Right lobe of liver (tissue), 6 donors: ENCODE measurements around the gene CYREN. TPM values are rescaled to one million over a fixed set of nuclear protein-coding genes. Genes with fewer than 3 reads are reported as not detected.

Experiments
- ATAC-seq, 4 donors: fragments of 200-7000 bp; cut with Tn5 transposase; one replicate each; pipeline ENCODE4 v1.9.1; 2020; ENCODE audit warnings: mild to moderate bottlenecking in 4 of 4, moderate library complexity in 4 of 4
- DNase-seq, 3 donors: peaks; one replicate each; pipeline ENCODE4 v3.0.0-alpha.2; 2020
- H3K27ac ChIP-seq, 3 donors: fragments of 200-600 bp; one replicate each; pipeline ENCODE4 v1.8.0; 2022
- H3K27me3 ChIP-seq, 2 donors: fragments of 200-600 bp; one replicate each; pipeline ENCODE4 v1.8.0; 2022
- H3K36me3 ChIP-seq, 4 donors: fragments of 200-600 bp; sonication (generic) in 1 of 4; one replicate each; pipeline versions ENCODE4 v1.5.1 to v1.8.0; 2017 to 2022; ENCODE audit warnings: control low read depth in 1 of 4
- H3K4me1 ChIP-seq, 4 donors: fragments of 200-600 bp; sonication (generic) in 1 of 4; one replicate each; pipeline versions ENCODE4 v1.5.1 to v1.8.0; 2017 to 2022; ENCODE audit warnings: control low read depth in 1 of 4
- H3K4me3 ChIP-seq, 3 donors: fragments of 200-600 bp; one replicate each; pipeline ENCODE4 v1.8.0; 2022
- H3K9me3 ChIP-seq, 4 donors: fragments of 200-600 bp; sonication (generic) in 1 of 4; one replicate each; pipeline versions ENCODE4 v1.5.1 to v1.8.0; 2017 to 2022; ENCODE audit warnings: control low read depth in 1 of 4
- POLR2A ChIP-seq: fragments of 450-650 bp; IDR thresholded peaks from one replicate; pipeline ENCODE4 v1.6.1; 2017; ENCODE audit warnings: antibody characterized with exemption, mild to moderate bottlenecking
- WGBS: methylation state at CpG from one replicate; pipeline ENCODE4 v1.1.6; 2018; ENCODE audit warnings: low coverage, low lambda C conversion rate; ENCODE audit not compliant: insufficient coverage; ENCODE audit errors: missing lambda C conversion rate; 5-methylcytosine and 5-hydroxymethylcytosine counted together
- intact Hi-C, 2 donors: fragments of 100-400 bp; cut with DNase I; formaldehyde crosslinking; loops; one replicate each; pipeline versions ENCODE4 v1.11.2 to v1.14.1; 2022
- total RNA-seq, 6 experiments: library from RNA; depleted of rRNA in 2 of 6; stranded (reverse); fragments of >200 nt in 2 of 6; fragmentation: NEBNext Ultra II Directional in 3 of 6; extraction: Animal tissue kit (Norgen Biotek cat#: 25700) in 3 of 6; gene quantifications; one replicate each; pipeline versions ENCODE4 v1.1.0 to v1.2.4, GENCODE V29; 2016 to 2023
- TF ChIP-seq, protein P1 (sequence below), 4 donors: fragments of 200-600 bp in 3 of 4; fragments of 450-650 bp in 1 of 4; IDR thresholded peaks; one replicate each; pipeline versions ENCODE4 v1.5.1 to v1.8.0; 2016 to 2022; ENCODE audit warnings: antibody characterized with exemption in 4 of 4, mild to moderate bottlenecking in 2 of 4
- donor health status: DM: no; HTN: yes; CAD: no.
- donor health status: DM: no; HTN: no; CAD: no.
- donor health status: DM: no; HTN: no; CAD: no.
- donor health status: DM: no; HTN: yes; CAD: no.
- donor health status: DM: no; HTN: yes; CAD: no.

CYREN gene
- total RNA-seq, 6 experiments from 2014 or later, result 11.5 to 17.1 (median 15.0) TPM

DNA sequence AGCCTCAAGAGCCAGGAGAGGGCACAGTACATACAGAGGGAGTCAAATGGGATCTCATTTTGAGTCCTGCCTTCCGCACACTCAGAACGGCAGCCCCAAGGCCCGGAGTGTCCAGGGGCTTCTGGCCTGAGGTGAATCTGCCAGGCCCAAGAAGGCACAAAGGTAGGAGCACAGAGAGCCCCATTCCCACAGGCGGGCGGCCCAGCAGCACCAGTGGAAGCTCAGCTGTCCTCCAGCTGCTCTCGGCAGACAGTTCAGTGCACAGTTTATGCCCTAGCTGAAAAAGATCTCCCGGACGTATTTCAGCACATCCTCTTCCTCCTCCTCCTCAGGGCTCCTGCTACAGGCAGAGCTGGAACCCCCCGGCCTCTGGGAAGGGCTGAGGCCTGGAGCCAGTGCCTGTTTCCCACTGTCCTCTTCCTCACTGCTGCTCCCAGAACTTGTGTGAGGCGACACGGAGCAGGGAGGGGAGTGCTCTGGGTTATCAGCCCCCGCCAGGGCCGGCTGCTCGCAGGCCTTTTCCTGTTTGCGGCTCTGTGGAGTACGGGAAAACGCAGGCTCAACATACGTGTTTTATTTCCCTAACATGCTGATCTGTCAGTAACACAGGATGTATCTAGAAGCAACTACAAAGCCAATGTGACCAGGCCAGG is 4.0 kb downstream of the CYREN start:
- ATAC-seq (peak; percentile 1 to 50 (median 6)), DNase-seq (peak; percentile 64 to 76 (median 75))
- H3K4me1 ChIP-seq, result peaks cover 0 to 34% (median 9%) of the 10 kb centered on the region in 4 donors
- H3K27ac ChIP-seq, result peak overlapping the region; percentile 35 to 84 (median 60)
- H3K36me3 ChIP-seq, result peaks cover 0 to 42% (median 1%) of the 10 kb centered on the region in 4 donors
- no peak overlapping the region for H3K4me3 ChIP-seq
- H3K27me3 ChIP-seq, result no peaks in the 10 kb centered on the region
- intact Hi-C loops, result no loop called here
- TF ChIP-seq, protein P1, sequence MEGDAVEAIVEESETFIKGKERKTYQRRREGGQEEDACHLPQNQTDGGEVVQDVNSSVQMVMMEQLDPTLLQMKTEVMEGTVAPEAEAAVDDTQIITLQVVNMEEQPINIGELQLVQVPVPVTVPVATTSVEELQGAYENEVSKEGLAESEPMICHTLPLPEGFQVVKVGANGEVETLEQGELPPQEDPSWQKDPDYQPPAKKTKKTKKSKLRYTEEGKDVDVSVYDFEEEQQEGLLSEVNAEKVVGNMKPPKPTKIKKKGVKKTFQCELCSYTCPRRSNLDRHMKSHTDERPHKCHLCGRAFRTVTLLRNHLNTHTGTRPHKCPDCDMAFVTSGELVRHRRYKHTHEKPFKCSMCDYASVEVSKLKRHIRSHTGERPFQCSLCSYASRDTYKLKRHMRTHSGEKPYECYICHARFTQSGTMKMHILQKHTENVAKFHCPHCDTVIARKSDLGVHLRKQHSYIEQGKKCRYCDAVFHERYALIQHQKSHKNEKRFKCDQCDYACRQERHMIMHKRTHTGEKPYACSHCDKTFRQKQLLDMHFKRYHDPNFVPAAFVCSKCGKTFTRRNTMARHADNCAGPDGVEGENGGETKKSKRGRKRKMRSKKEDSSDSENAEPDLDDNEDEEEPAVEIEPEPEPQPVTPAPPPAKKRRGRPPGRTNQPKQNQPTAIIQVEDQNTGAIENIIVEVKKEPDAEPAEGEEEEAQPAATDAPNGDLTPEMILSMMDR (IDR thresholded peaks at IDR 0.05), result no peak
- TF ChIP-seq POLR2A, result no peak
- no peaks in the 10 kb centered on the region for H3K9me3 ChIP-seq
- WGBS, result no CpG with 5 or more reads among the region's 18 CpGs

DNA sequence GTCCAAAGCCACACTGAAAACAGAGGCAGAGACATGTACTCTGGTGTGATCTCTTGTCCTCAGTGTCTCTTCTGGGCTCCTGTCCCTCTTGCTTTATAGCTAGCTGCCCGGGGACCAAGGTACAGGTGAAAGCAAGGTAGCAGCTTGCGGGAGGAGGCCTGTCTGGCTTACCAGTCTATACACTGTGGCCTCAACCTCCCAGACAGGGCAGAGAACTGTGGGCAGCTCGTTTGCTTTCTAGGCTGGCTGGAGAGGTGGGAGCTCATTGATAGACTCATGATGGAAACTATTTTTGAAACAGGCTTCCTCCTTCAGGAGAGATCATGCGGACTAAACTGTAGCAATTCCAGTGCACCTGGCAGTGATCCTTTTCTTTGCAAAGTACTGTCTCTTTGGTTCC is 4.6 kb downstream of the CYREN start:
- WGBS, result no CpG with 5 or more reads among the region's 4 CpGs
- Histone ChIP-seq H3K27ac (peak overlapping the region; percentile 8 to 84 (median 60)), H3K4me1 (peaks cover 0 to 33% (median 9%) of the 10 kb centered on the region in 4 donors), H3K4me3 (no peak overlapping the region), H3K27me3 (no peaks in the 10 kb centered on the region), H3K36me3 (peaks cover 0 to 42% (median 1%) of the 10 kb centered on the region in 4 donors), H3K9me3 (no peaks in the 10 kb centered on the region)
- intact Hi-C loops, result no loop called here
- no peak for ATAC-seq
- TF ChIP-seq, protein P1 (IDR thresholded peaks at IDR 0.05), result no peak
- no peak for TF ChIP-seq POLR2A
- DNase-seq, result no peak

DNA sequence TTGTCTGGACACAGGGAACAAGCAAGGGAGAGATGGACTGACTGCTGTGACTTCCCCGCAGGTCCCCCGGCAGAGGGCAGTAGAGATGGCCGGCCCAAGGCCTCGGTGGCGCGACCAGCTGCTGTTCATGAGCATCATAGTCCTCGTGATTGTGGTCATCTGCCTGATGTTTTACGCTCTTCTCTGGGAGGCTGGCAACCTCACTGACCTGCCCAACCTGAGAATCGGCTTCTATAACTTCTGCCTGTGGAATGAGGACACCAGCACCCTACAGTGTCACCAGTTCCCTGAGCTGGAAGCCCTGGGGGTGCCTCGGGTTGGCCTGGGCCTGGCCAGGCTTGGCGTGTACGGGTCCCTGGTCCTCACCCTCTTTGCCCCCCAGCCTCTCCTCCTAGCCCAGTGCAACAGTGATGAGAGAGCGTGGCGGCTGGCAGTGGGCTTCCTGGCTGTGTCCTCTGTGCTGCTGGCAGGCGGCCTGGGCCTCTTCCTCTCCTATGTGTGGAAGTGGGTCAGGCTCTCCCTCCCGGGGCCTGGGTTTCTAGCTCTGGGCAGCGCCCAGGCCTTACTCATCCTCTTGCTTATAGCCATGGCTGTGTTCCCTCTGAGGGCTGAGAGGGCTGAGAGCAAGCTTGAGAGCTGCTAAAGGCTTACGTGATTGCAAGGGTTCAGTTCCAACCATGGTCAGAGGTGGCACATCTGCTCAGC is 6.0 kb downstream of the CYREN start:
- intact Hi-C loops, result no loop called here
- no peak for TF ChIP-seq POLR2A
- TF ChIP-seq, protein P1 (IDR thresholded peaks at IDR 0.05), result peak in 3 of 4 donors; percentile 6 to 20 (median 9)
- 30% methylated on average over 3 of the region's 18 CpGs for WGBS
- H3K36me3 ChIP-seq, result peaks cover 0 to 42% (median 1%) of the 10 kb centered on the region in 4 donors
- DNase-seq (peak in 1 of 3 donors; percentile 61), ATAC-seq (peak in 2 of 4 donors; percentile 2 to 18)
- no peak overlapping the region for H3K4me3 ChIP-seq
- H3K27ac ChIP-seq, result peak overlapping the region in 1 of 3 donors; percentile 84
- H3K27me3 ChIP-seq, result no peaks in the 10 kb centered on the region
- H3K9me3 ChIP-seq, result no peaks in the 10 kb centered on the region
- H3K4me1 ChIP-seq, result peaks cover 0 to 42% (median 13%) of the 10 kb centered on the region in 4 donors

DNA sequence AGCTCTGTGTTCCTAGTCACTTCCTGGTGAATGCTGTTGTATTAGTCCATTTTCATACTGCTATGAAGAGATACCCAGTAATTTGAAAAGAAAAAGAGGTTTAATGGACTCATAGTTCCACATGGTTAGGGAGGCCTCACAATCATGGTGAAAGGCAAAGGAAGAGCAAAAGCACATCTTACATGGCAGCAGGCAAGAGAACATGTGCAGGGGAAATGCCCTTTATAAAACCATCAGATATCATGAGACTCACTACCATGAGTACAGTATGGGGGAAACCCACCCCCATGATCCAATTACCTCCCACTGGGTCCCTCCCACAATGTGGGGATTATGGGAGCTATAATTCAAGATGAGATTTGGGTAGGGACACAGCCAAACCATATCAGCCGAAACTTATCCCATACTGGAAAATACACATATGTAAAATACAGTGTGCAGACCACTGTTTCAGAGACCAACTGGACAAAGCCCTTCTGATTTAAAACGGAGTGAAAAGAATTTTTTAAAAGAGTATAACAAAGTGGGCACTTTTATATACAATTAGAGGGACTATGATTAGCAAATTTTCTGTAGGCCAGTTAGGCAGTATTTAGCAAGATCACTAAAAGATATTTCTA is 8.0 kb downstream of the CYREN start:
- intact Hi-C loops, result no loop called here
- ATAC-seq (no peak), DNase-seq (no peak)
- no peak overlapping the region for H3K27ac ChIP-seq
- no peak for TF ChIP-seq POLR2A
- TF ChIP-seq, protein P1 (IDR thresholded peaks at IDR 0.05), result no peak
- H3K36me3 ChIP-seq, result peaks cover 0 to 34% (median 1%) of the 10 kb centered on the region in 4 donors
- no peak overlapping the region for H3K4me3 ChIP-seq
- H3K4me1 ChIP-seq, result peaks cover 0 to 44% (median 13%) of the 10 kb centered on the region in 4 donors
- 89% methylated on average over 2 of the region's 2 CpGs for WGBS
- no peaks in the 10 kb centered on the region for H3K27me3 ChIP-seq
- no peaks in the 10 kb centered on the region for H3K9me3 ChIP-seq
